Neuron (in vitro differentiated cells): Measurements from ENCODE around the gene IP6K2.

ENCODE experiments used
- H2AFZ ChIP-seq: one replicate; pipeline ENCODE4 v1.6.1; 2013; ENCODE audit warnings: low read depth, mild to moderate bottlenecking, inconsistent platforms, low read length, moderate library complexity
- H3K27me3 ChIP-seq: one replicate; pipeline ENCODE4 v1.6.1; 2013; ENCODE audit warnings: low read length; ENCODE audit not compliant: insufficient read depth
- H3K36me3 ChIP-seq: one replicate; pipeline ENCODE4 v1.6.1; 2013; ENCODE audit warnings: low read length; ENCODE audit not compliant: insufficient read depth
- H3K4me1 ChIP-seq: one replicate; pipeline ENCODE4 v1.6.1; 2013; ENCODE audit warnings: low read length; ENCODE audit not compliant: insufficient read depth
- H3K4me3 ChIP-seq: 2 replicates; pipeline ENCODE4 v1.5.1; 2013; ENCODE audit warnings: mild to moderate bottlenecking, low read length, moderate library complexity
- H3K9me3 ChIP-seq: one replicate; pipeline ENCODE4 v1.6.1; 2013; ENCODE audit warnings: low read length

Gene IP6K2

GRCh38 chr3:48715174-48715800 is 1.7 kb downstream of the IP6K2 start:
- peak overlapping the region; percentile 96 for H3K4me3 ChIP-seq
- peaks cover 6% of the 10 kb centered on the region for H3K9me3 ChIP-seq
- H2AFZ ChIP-seq = no peak overlapping the region
- no peaks in the 10 kb centered on the region for H3K27me3 ChIP-seq
- H3K4me1 ChIP-seq = peaks cover 16% of the 10 kb centered on the region
- peaks cover 38% of the 10 kb centered on the region for H3K36me3 ChIP-seq

GRCh38 chr3:48711727-48712126 is 5.3 kb downstream of the IP6K2 start:
- H3K27me3 ChIP-seq = no peaks in the 10 kb centered on the region
- peaks cover 12% of the 10 kb centered on the region for H3K4me1 ChIP-seq
- H2AFZ ChIP-seq = no peak overlapping the region
- peaks cover 6% of the 10 kb centered on the region for H3K9me3 ChIP-seq
- H3K36me3 ChIP-seq = peaks cover 64% of the 10 kb centered on the region
- H3K4me3 ChIP-seq = no peak overlapping the region

- H3K9me3 ChIP-seq = peaks cover 6% of the 10 kb centered on the region
- H3K4me3 ChIP-seq = no peak overlapping the region
- H2AFZ ChIP-seq = no peak overlapping the region
- H3K4me1 ChIP-seq = no peaks in the 10 kb centered on the region
- H3K27me3 ChIP-seq = no peaks in the 10 kb centered on the region
- H3K36me3 ChIP-seq = peaks cover 71% of the 10 kb centered on the region
These were observed 8.0 kb downstream of the IP6K2 start for GRCh38 chr3:48709051-48709461.

- no peak overlapping the region for H2AFZ ChIP-seq
- no peak overlapping the region for H3K4me3 ChIP-seq
- H3K4me1 ChIP-seq = no peaks in the 10 kb centered on the region
- H3K36me3 ChIP-seq = peaks cover 68% of the 10 kb centered on the region
- H3K27me3 ChIP-seq = no peaks in the 10 kb centered on the region
- peaks cover 6% of the 10 kb centered on the region for H3K9me3 ChIP-seq
These were observed 8.5 kb downstream of the IP6K2 start for GRCh38 chr3:48708481-48708889.

GRCh38 chr3:48707157-48707556 is 9.9 kb downstream of the IP6K2 start:
- H3K36me3 ChIP-seq = peaks cover 67% of the 10 kb centered on the region
- H3K9me3 ChIP-seq = peaks cover 7% of the 10 kb centered on the region
- no peak overlapping the region for H2AFZ ChIP-seq
- H3K4me1 ChIP-seq = no peaks in the 10 kb centered on the region
- no peaks in the 10 kb centered on the region for H3K27me3 ChIP-seq
- no peak overlapping the region for H3K4me3 ChIP-seq

GRCh38 chr3:48702320-48702920 is 14.6 kb downstream of the IP6K2 start:
- H3K4me3 ChIP-seq = no peak overlapping the region
- no peak overlapping the region for H2AFZ ChIP-seq
- H3K9me3 ChIP-seq = peaks cover 2% of the 10 kb centered on the region
- no peaks in the 10 kb centered on the region for H3K27me3 ChIP-seq
- no peaks in the 10 kb centered on the region for H3K4me1 ChIP-seq
- peaks cover 60% of the 10 kb centered on the region for H3K36me3 ChIP-seq

- Histone ChIP-seq H2AFZ (no peak overlapping the region), H3K27me3 (no peaks in the 10 kb centered on the region), H3K36me3 (peaks cover 55% of the 10 kb centered on the region), H3K4me1 (no peaks in the 10 kb centered on the region), H3K9me3 (peaks cover 2% of the 10 kb centered on the region), H3K4me3 (no peak overlapping the region)
These were observed 16.2 kb downstream of the IP6K2 start for GRCh38 chr3:48700731-48701405.

GRCh38 chr3:48698891-48699290 is 18.1 kb downstream of the IP6K2 start:
- H3K36me3 ChIP-seq = peaks cover 65% of the 10 kb centered on the region
- no peaks in the 10 kb centered on the region for H3K4me1 ChIP-seq
- H3K9me3 ChIP-seq = peaks cover 2% of the 10 kb centered on the region

GRCh38 chr3:48697952-48698351 is 19.1 kb downstream of the IP6K2 start:
- no peak overlapping the region for H3K4me3 ChIP-seq
- H2AFZ ChIP-seq = no peak overlapping the region
- peaks cover 72% of the 10 kb centered on the region for H3K36me3 ChIP-seq
- no peaks in the 10 kb centered on the region for H3K4me1 ChIP-seq
- peaks cover 2% of the 10 kb centered on the region for H3K9me3 ChIP-seq
- no peaks in the 10 kb centered on the region for H3K27me3 ChIP-seq

More at GRCh38 chr3:48698891-48699290, 18.1 kb downstream of the IP6K2 start:
- Histone ChIP-seq H3K4me3 (no peak overlapping the region), H2AFZ (no peak overlapping the region), H3K27me3 (no peaks in the 10 kb centered on the region)

- no peaks in the 10 kb centered on the region for H3K9me3 ChIP-seq
- H3K27me3 ChIP-seq = no peaks in the 10 kb centered on the region
- no peak overlapping the region for H2AFZ ChIP-seq
- H3K4me3 ChIP-seq = no peak overlapping the region
- H3K4me1 ChIP-seq = no peaks in the 10 kb centered on the region
- H3K36me3 ChIP-seq = peaks cover 73% of the 10 kb centered on the region
These were observed 20.4 kb downstream of the IP6K2 start for GRCh38 chr3:48696601-48697000.

- peaks cover 77% of the 10 kb centered on the region for H3K36me3 ChIP-seq
- H3K4me3 ChIP-seq = no peak overlapping the region
- no peak overlapping the region for H2AFZ ChIP-seq
- H3K4me1 ChIP-seq = no peaks in the 10 kb centered on the region
- H3K27me3 ChIP-seq = no peaks in the 10 kb centered on the region
- no peaks in the 10 kb centered on the region for H3K9me3 ChIP-seq
These were observed 20.9 kb downstream of the IP6K2 start for GRCh38 chr3:48696156-48696555.

- Histone ChIP-seq H2AFZ (no peak overlapping the region), H3K27me3 (no peaks in the 10 kb centered on the region), H3K4me3 (no peak overlapping the region), H3K4me1 (no peaks in the 10 kb centered on the region), H3K36me3 (peaks cover 77% of the 10 kb centered on the region), H3K9me3 (no peaks in the 10 kb centered on the region)
These were observed 21.6 kb downstream of the IP6K2 start for GRCh38 chr3:48695393-48695753.

GRCh38 chr3:48694610-48695392 is 22.2 kb downstream of the IP6K2 start:
- no peak overlapping the region for H3K4me3 ChIP-seq
- H3K36me3 ChIP-seq = peaks cover 76% of the 10 kb centered on the region
- no peak overlapping the region for H2AFZ ChIP-seq
- no peaks in the 10 kb centered on the region for H3K9me3 ChIP-seq
- no peaks in the 10 kb centered on the region for H3K4me1 ChIP-seq
- no peaks in the 10 kb centered on the region for H3K27me3 ChIP-seq
